ACC112 (cell line): ENCODE measurements around the gene GNAS.

ENCODE experiments used
- H2AFZ ChIP-seq: fragments of 200-600 bp; sonication (generic); one replicate; pipeline ENCODE4 v1.6.0; 2017; ENCODE audit warnings: antibody characterized with exemption, low read length; ENCODE audit not compliant: unreplicated experiment
- H3K27ac ChIP-seq: fragments of 200-600 bp; sonication (generic); 2 replicates; pipeline ENCODE4 v1.5.1; 2014; ENCODE audit warnings: low read depth, mild to moderate bottlenecking, antibody characterized with exemption, low read length, moderate library complexity
- H3K27me3 ChIP-seq: fragments of 200-600 bp; sonication (generic); 2 replicates; pipeline ENCODE4 v1.6.1; 2014; ENCODE audit warnings: mild to moderate bottlenecking, antibody characterized with exemption, low read length, moderate library complexity, mixed read lengths; ENCODE audit not compliant: insufficient read depth
- H3K36me3 ChIP-seq: fragments of 200-600 bp; sonication (generic); 2 replicates; pipeline ENCODE4 v1.6.1; 2016; ENCODE audit warnings: mild to moderate bottlenecking, antibody characterized with exemption, low read length, moderate library complexity, mixed read lengths; ENCODE audit not compliant: insufficient read depth
- H3K4me1 ChIP-seq: fragments of 200-600 bp; sonication (generic); one replicate; pipeline ENCODE4 v1.6.1; 2016; ENCODE audit warnings: low read length, mixed read lengths; ENCODE audit not compliant: insufficient read depth, unreplicated experiment, control insufficient read depth
- H3K4me3 ChIP-seq: fragments of 200-600 bp; sonication (generic); 2 replicates; pipeline ENCODE4 v1.5.1; 2014; ENCODE audit warnings: mild to moderate bottlenecking, low read depth, low read length
- H3K79me2 ChIP-seq: fragments of 200-600 bp; sonication (generic); one replicate; pipeline ENCODE4 v1.6.0; 2016; ENCODE audit warnings: low read length; ENCODE audit not compliant: control insufficient read depth, unreplicated experiment, insufficient read depth

Gene GNAS

GRCh38 chr20:58870293-58871014 lies 17.9 kb downstream of the GNAS start:
- H3K79me2 ChIP-seq = no peaks in the 10 kb centered on the region
- H3K36me3 ChIP-seq = no peaks in the 10 kb centered on the region
- no peak overlapping the region for H3K4me3 ChIP-seq
- no peak overlapping the region for H3K27ac ChIP-seq
- no peak overlapping the region for H2AFZ ChIP-seq
- H3K4me1 ChIP-seq = peaks cover 4% of the 10 kb centered on the region
- no peaks in the 10 kb centered on the region for H3K27me3 ChIP-seq

DNA sequence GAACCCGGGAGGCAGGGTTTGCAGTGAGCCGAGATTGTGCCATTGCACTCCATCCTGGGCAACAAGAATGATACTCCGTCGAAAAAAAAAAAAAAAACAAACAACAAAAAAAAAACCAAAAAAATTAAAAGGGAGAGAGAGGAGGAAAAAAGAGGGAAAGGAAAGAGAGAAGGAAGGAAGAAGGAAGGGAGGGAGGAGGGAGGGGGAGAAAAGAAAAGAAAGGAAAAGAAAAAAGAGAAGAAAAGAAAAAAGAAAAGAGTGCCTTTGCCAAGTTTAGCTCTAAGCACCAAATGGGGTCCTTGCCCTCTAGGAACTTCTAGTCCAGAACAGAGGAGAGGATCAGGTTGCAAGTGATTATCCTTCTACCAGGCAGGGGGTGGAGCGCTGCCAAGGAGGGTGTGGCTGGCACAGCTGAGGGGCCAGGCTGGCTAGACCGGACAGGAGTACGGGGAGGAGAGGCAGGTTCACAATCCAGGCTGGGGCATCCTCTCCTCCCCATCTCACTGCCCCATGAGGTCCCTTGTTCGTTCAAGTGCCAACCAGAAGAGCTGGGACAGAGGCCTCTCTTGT lies 19.1 kb downstream of the GNAS start:
- Histone ChIP-seq H3K27ac (no peak overlapping the region), H3K79me2 (no peaks in the 10 kb centered on the region), H3K4me3 (no peak overlapping the region), H3K36me3 (no peaks in the 10 kb centered on the region), H3K4me1 (peaks cover 4% of the 10 kb centered on the region), H2AFZ (no peak overlapping the region), H3K27me3 (no peaks in the 10 kb centered on the region)

DNA sequence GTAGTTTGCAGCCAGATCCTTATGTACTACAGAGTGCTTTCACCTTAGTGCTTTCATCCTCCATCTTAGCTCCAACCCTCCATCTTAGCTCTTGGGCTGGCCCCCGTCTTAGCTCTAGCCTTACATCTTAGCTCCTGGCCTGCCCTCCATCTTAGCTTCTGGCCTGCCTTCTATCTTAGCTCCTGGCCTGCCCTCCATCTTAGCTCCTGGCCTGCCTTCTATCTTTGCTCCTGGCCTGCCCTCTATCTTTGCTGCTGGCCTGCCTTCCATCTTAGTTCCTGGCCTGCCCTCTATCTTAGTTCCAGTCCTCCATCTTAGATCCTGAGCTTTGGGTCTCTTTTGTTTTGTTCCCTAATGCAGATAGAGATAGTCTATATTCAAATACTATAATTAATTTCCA lies 22.0 kb downstream of the GNAS start:
- Histone ChIP-seq H2AFZ (no peak overlapping the region), H3K27ac (no peak overlapping the region), H3K79me2 (no peaks in the 10 kb centered on the region), H3K27me3 (no peaks in the 10 kb centered on the region), H3K4me3 (no peak overlapping the region), H3K4me1 (peaks cover 4% of the 10 kb centered on the region), H3K36me3 (no peaks in the 10 kb centered on the region)

GRCh38 chr20:58875111-58875510 lies 22.6 kb downstream of the GNAS start:
- Histone ChIP-seq H3K27me3 (no peaks in the 10 kb centered on the region), H3K27ac (no peak overlapping the region), H2AFZ (no peak overlapping the region), H3K4me3 (no peak overlapping the region), H3K4me1 (peaks cover 4% of the 10 kb centered on the region), H3K79me2 (no peaks in the 10 kb centered on the region), H3K36me3 (no peaks in the 10 kb centered on the region)

GRCh38 chr20:58875541-58876134 lies 23.1 kb downstream of the GNAS start:
- Histone ChIP-seq H3K4me1 (peaks cover 4% of the 10 kb centered on the region), H3K27ac (no peak overlapping the region), H3K79me2 (no peaks in the 10 kb centered on the region), H3K4me3 (no peak overlapping the region), H3K27me3 (no peaks in the 10 kb centered on the region; the same call in 1 of the 2 replicates), H3K36me3 (no peaks in the 10 kb centered on the region), H2AFZ (no peak overlapping the region)

- Histone ChIP-seq H2AFZ (no peak overlapping the region), H3K79me2 (no peaks in the 10 kb centered on the region), H3K4me1 (peaks cover 4% of the 10 kb centered on the region), H3K27ac (no peak overlapping the region), H3K27me3 (no peaks in the 10 kb centered on the region; the same call in 1 of the 2 replicates), H3K4me3 (no peak overlapping the region), H3K36me3 (no peaks in the 10 kb centered on the region)
Observed at GRCh38 chr20:58876437-58876836, 23.9 kb downstream of the GNAS start.

- H3K79me2 ChIP-seq = no peaks in the 10 kb centered on the region
- peaks cover 4% of the 10 kb centered on the region for H3K4me1 ChIP-seq
- H3K27me3 ChIP-seq = no peaks in the 10 kb centered on the region; the same call in 1 of the 2 replicates
- no peak overlapping the region for H2AFZ ChIP-seq
- H3K27ac ChIP-seq = no peak overlapping the region
- H3K36me3 ChIP-seq = no peaks in the 10 kb centered on the region
- no peak overlapping the region for H3K4me3 ChIP-seq
Observed at GRCh38 chr20:58877050-58877975, 24.8 kb downstream of the GNAS start.

- H3K27me3 ChIP-seq = no peaks in the 10 kb centered on the region; the same call in 1 of the 2 replicates
- H3K27ac ChIP-seq = no peak overlapping the region
- no peak overlapping the region for H3K4me3 ChIP-seq
- H2AFZ ChIP-seq = no peak overlapping the region
- H3K4me1 ChIP-seq = peaks cover 4% of the 10 kb centered on the region
- H3K79me2 ChIP-seq = no peaks in the 10 kb centered on the region
- no peaks in the 10 kb centered on the region for H3K36me3 ChIP-seq
Observed at GRCh38 chr20:58877976-58878360, 25.5 kb downstream of the GNAS start.

DNA sequence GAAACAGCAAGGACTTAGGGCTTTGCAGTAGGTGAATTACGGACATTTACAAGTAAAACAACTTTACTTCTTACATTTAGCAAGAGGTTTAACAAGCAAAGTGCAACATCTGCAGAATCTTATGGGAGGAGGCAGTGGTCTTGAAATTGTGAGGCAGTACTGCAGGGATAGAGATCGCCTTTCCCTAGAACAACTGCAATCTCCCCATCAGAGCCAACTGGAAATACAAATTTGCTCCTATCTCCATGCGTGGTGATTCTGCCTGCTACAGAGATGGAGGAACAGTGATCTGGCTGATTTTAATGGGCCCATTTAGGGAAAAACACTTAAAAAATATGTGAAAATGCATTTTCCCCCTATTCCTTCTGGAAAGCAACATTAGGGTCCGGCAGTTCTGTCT lies 25.9 kb downstream of the GNAS start:
- Histone ChIP-seq H3K4me3 (no peak overlapping the region), H2AFZ (no peak overlapping the region), H3K36me3 (no peaks in the 10 kb centered on the region), H3K79me2 (no peaks in the 10 kb centered on the region), H3K4me1 (peaks cover 4% of the 10 kb centered on the region), H3K27ac (no peak overlapping the region), H3K27me3 (no peaks in the 10 kb centered on the region; the same call in 1 of the 2 replicates)

DNA sequence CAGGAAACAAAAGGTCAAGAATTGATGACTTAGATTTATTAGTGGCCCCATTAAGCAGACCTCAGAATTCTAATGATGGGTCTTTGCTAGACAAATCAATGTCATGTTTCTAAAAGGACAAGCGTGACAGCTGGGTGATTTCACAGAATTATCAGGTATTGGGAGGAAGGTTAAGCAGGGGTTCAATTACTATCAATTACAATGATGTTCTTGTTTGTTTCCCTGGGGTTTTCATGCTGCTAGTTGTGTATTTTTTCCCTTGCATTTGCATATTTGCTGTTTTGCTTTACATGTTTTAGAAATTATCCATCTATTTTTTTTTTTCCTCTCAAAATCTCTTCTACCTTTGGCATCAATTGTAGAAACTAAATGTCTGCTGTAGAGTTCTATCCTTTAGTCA lies 27.9 kb downstream of the GNAS start:
- H2AFZ ChIP-seq = no peak overlapping the region
- H3K27ac ChIP-seq = no peak overlapping the region
- no peaks in the 10 kb centered on the region for H3K79me2 ChIP-seq
- H3K36me3 ChIP-seq = no peaks in the 10 kb centered on the region; the same call in 1 of the 2 replicates
- H3K4me1 ChIP-seq = peaks cover under 1% of the 10 kb centered on the region
- peaks cover 12% of the 10 kb centered on the region for H3K27me3 ChIP-seq
- no peak overlapping the region for H3K4me3 ChIP-seq
